Naive B cell (primary cell): ENCODE data around the gene FAM187B. TPM values are rescaled to one million over a fixed set of nuclear protein-coding genes. Genes with fewer than 3 reads are reported as not detected.
A peak's percentile ranks its signal among the peaks of the same experiment; 100 is the strongest.
"Not testable (repeated sequence)": the region's sequence is repeated elsewhere in the genome, so short reads cannot be mapped to it uniquely, and the experiment has no call there.

Experiments
- ATAC-seq, 2 donors: fragments of 150-1000 bp; cut with Tn5 transposase; 2 replicates each; pipeline ENCODE4 v1.10.0; 2021; ENCODE audit warnings: low read depth in 2 of 2, mild to moderate bottlenecking in 2 of 2, moderate library complexity in 2 of 2
- DNase-seq: peaks from one replicate; pipeline ENCODE4 v3.0.0; 2022
- H3K27ac Mint-ChIP-seq, 6 donors: one replicate each; pipeline ENCODE4 v1.8.0; 2020 to 2022; ENCODE audit warnings: mild to moderate bottlenecking in 6 of 6, mixed read lengths in 6 of 6, moderate library complexity in 5 of 6, inconsistent platforms in 2 of 6
- H3K27me3 Mint-ChIP-seq, 3 donors: one replicate each; pipeline ENCODE4 v1.8.0; 2021 to 2022; ENCODE audit warnings: mixed read lengths in 3 of 3, mild to moderate bottlenecking in 1 of 3
- H3K36me3 Mint-ChIP-seq, 2 donors: one replicate each; pipeline ENCODE4 v1.8.0; 2020 to 2022; ENCODE audit warnings: mixed read lengths in 2 of 2, inconsistent platforms in 1 of 2, mild to moderate bottlenecking in 1 of 2
- H3K4me1 Mint-ChIP-seq, 3 donors: one replicate each; pipeline ENCODE4 v1.8.0; 2020 to 2022; ENCODE audit warnings: mixed read lengths in 3 of 3, inconsistent platforms in 1 of 3, mild to moderate bottlenecking in 1 of 3, moderate library complexity in 1 of 3
- H3K4me3 Mint-ChIP-seq, 8 donors: one replicate each; pipeline ENCODE4 v1.8.0; 2020 to 2022; ENCODE audit warnings: mild to moderate bottlenecking in 8 of 8, mixed read lengths in 8 of 8, moderate library complexity in 8 of 8, inconsistent platforms in 2 of 8
- H3K9me3 Mint-ChIP-seq, 7 donors: one replicate each; pipeline ENCODE4 v1.8.0; 2020 to 2022; ENCODE audit warnings: mixed read lengths in 7 of 7, mild to moderate bottlenecking in 5 of 7, inconsistent platforms in 2 of 7, moderate library complexity in 1 of 7
- polyA plus RNA-seq, 6 donors: library from polyadenylated mRNA; unstranded; fragments of 300-500 nt; fragmentation: Illumina TruSeq; gene quantifications; one replicate each; pipeline ENCODE4 v1.2.3, GENCODE V29; 2021; ENCODE audit warnings: low read depth in 6 of 6

The FAM187B gene
- polyA plus RNA-seq, 6 donors from 2014 or later, result not detected

DNA sequence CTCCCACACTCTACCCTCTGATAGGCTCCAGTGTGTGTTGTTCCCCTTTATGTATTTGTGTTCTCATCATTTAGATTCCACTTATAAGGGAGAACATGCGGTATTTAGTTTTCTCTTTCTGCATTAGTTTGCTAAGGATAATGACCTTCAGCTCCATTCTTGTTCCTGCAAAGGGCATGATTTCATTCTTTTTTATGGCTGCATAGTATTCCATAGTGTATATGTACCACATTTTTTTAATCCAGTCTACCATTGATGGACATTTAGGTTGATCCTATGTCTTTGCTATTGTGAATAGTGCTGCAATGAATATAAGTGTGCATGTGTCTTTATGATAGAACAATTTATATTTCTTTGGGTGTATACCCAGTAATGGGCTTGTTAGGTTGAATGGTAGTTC is 11.1 kb upstream of the FAM187B start:
- DNase-seq, H3K27me3 Mint-ChIP-seq, ATAC-seq: not testable (repeated sequence)
- Mint-ChIP-seq H3K9me3 (peaks cover 0 to 16% (median 9%) of the 10 kb centered on the region in 7 donors), H3K36me3 (peaks cover 0 to 12% of the 10 kb centered on the region in 2 donors), H3K4me3 (peak overlapping the region in 3 of 8 donors; percentile 41 to 67 (median 62)), H3K4me1 (peaks cover 16 to 33% (median 17%) of the 10 kb centered on the region in 3 donors), H3K27ac (peak overlapping the region in 2 of 6 donors; percentile 82 to 88)

DNA sequence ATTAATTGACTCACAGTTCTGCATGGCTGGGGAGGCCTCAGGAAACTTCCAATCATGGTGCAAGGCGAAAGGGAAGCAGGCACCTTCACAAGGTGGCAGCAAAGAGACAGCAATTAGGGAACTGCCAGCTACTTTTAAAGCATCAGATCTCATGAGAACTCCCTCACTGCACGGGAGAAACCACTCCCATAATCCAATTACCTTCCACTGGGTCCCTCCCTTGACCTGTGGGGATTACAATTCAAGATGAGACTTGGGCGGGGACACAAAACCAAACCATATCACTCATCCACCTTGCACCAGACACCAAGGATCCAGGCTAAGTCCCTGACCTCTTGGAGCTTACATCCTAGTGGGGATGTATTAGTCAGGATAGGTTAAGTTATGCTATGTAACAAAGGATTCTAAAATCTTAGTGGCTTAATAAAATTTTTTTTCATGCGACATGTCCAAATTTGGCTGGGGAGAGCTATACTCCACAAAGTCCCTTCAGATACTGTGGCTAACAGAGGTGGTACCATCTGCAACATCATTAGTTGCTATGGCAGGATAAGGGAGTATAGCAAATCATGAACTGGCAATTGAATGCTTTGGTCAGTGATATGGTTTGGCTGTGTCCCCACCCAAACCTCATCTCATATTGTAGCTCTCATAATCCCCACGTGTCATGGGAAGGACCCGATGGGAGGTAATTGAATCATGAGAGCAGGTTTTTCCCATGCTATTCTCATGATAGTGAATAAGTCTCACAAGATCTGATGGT is 8.3 kb upstream of the FAM187B start:
- Mint-ChIP-seq H3K27ac (peak overlapping the region in 1 of 6 donors; percentile 56), H3K27me3 (no peaks in the 10 kb centered on the region), H3K9me3 (peaks cover 0 to 13% (median 9%) of the 10 kb centered on the region in 7 donors), H3K36me3 (peaks cover 0 to 11% of the 10 kb centered on the region in 2 donors), H3K4me1 (peaks cover 16 to 33% (median 17%) of the 10 kb centered on the region in 3 donors), H3K4me3 (no peak overlapping the region)
- ATAC-seq, result peak in 1 of 2 donors; percentile 46
- no peak for DNase-seq

DNA sequence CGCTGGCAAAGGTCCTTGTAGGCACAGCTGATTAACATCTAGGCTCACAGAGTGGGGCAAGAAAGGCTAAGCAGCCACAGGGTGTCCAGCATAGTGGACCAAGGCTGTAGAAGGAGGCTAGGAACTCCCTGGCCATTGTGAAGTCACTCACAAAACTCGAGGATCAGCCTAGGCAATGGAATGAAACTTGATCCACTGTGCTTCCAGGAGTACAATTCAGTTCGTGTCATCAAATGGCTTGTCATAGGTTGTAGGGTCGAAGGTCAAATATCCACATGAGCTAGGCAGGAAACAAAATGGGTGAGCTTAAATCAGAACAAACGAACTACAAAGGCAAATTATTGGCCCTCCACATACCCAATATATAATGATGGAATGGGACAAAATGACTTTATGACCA is 4.4 kb upstream of the FAM187B start:
- no peak overlapping the region for H3K4me3 Mint-ChIP-seq
- no peaks in the 10 kb centered on the region for H3K9me3 Mint-ChIP-seq
- no peak for DNase-seq
- ATAC-seq, result no peak
- no peaks in the 10 kb centered on the region for H3K36me3 Mint-ChIP-seq
- peak overlapping the region in 1 of 6 donors; percentile 70 for H3K27ac Mint-ChIP-seq
- H3K4me1 Mint-ChIP-seq, result peaks cover 0 to 9% (median 8%) of the 10 kb centered on the region in 3 donors
- H3K27me3 Mint-ChIP-seq, result peaks cover 0 to 7% (median 5%) of the 10 kb centered on the region in 3 donors

DNA sequence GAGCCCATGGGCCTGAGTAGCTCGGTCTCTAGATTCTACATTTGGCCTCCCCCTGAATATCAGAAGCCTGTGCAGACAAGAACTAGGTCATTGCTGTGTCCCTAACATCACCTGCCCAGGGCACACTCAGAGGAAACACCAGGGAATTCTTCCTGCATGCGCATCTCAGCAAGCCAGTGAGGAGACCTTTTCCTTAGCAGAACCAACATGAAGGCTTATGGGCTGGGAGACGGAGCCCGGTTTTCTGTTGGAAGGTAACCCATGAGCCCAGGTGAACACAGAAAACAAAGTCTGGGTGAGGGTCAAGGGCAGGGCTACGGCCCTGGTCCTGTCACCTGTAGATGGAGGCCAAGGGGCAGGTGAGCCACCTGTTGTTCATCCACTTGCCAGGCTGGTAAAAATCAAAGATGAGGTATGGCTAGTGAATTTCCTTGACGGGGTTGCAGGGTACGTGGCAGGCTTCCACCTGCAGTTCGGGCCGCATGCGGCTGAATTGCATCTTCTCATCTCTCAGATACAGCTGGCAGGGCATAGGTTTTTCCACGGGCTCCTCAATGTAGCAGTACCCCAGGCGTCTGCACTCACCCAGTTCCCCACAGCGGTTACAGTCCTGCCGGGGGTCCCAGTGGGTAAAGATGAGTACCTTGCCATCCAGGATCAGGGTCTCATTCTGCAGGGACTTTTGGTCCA is 3.6 kb upstream of the FAM187B start:
- DNase-seq (no peak), ATAC-seq (no peak)
- H3K9me3 Mint-ChIP-seq, result no peaks in the 10 kb centered on the region
- H3K27me3 Mint-ChIP-seq, result peaks cover 0 to 7% (median 5%) of the 10 kb centered on the region in 3 donors
- H3K36me3 Mint-ChIP-seq, result no peaks in the 10 kb centered on the region
- peak overlapping the region in 1 of 6 donors; percentile 70 for H3K27ac Mint-ChIP-seq
- H3K4me3 Mint-ChIP-seq, result no peak overlapping the region
- peaks cover 0 to 9% (median 8%) of the 10 kb centered on the region in 3 donors for H3K4me1 Mint-ChIP-seq

DNA sequence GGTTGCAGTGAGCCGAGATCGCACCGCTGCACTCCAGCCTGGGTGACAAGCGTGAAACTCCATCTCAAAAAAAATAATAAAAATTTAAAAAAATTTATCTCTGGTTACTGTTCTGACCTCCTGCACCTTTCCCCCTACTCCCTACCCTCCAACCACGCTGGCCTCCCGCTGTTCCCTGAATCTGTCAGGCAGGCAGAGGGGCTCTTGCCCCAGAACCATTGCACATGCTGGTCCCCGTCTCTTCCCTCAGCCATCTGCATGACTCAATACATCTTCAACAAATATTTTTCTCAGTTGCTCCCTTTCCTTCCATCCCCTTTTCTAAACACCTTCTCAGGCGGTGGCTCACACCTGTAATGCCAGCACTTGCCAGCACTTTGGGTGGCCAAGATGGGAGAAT is 1.1 kb upstream of the FAM187B start:
- Mint-ChIP-seq H3K4me1 (peaks cover 7 to 17% (median 16%) of the 10 kb centered on the region in 3 donors), H3K4me3 (peak overlapping the region in 1 of 8 donors; percentile 2), H3K36me3 (no peaks in the 10 kb centered on the region), H3K9me3 (no peaks in the 10 kb centered on the region), H3K27me3 (peaks cover 0 to 7% (median 5%) of the 10 kb centered on the region in 3 donors), H3K27ac (peak overlapping the region in 1 of 6 donors; percentile 16)
- ATAC-seq (no peak), DNase-seq (no peak)

DNA sequence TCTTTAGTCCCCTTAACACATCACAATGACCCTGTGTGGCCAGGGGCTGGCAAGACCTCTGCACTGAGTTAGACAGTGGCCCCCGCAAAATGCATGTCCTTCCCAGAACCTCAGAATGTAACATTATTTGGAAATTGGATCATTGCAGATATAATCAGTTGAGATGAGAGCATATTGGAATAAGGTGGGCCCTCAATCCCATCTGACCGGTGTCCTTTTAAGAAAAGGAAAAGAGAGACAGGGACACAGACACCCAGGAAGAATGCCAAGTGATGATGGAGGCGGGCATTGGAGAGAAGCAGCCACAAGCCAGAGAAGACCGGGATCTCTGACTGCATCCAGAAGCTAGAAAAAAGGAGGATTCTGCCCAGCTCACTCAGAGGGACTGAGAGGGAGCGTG is 1.8 kb downstream of the FAM187B start:
- H3K9me3 Mint-ChIP-seq, result no peaks in the 10 kb centered on the region
- H3K4me1 Mint-ChIP-seq, result peaks cover 7 to 38% (median 30%) of the 10 kb centered on the region in 3 donors
- no peaks in the 10 kb centered on the region for H3K36me3 Mint-ChIP-seq
- H3K4me3 Mint-ChIP-seq, result no peak overlapping the region
- ATAC-seq (no peak), DNase-seq (no peak)
- peak overlapping the region in 1 of 6 donors; percentile 50 for H3K27ac Mint-ChIP-seq
- peaks cover 0 to 7% (median 5%) of the 10 kb centered on the region in 3 donors for H3K27me3 Mint-ChIP-seq

DNA sequence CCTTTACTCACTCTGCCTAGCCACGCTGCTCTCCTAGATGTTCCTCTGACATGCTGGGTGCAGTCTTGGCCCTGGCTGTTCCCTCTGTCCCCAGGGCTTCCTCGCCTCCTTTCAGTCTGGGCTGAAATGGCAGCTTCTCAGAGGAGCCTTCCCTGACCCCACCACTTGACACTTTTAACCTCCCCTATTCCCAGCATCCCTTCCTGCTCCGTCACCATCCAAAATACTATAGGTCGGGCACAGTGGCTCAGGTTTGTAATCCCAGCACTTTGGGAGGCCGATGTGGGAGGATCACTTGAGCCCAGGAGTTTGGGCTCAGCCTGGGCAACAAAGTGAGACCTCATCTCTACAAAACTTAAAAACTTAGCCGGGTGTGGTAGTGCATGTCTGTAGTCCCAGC is 2.6 kb downstream of the FAM187B start:
- ATAC-seq (no peak), DNase-seq (no peak)
- H3K4me1 Mint-ChIP-seq, result peaks cover 7 to 38% (median 33%) of the 10 kb centered on the region in 3 donors
- no peaks in the 10 kb centered on the region for H3K9me3 Mint-ChIP-seq
- H3K36me3 Mint-ChIP-seq, result no peaks in the 10 kb centered on the region
- H3K27ac Mint-ChIP-seq, result peak overlapping the region in 2 of 6 donors; percentile 84 to 89
- H3K27me3 Mint-ChIP-seq, result peaks cover 0 to 7% (median 5%) of the 10 kb centered on the region in 3 donors
- peak overlapping the region in 1 of 8 donors; percentile 38 for H3K4me3 Mint-ChIP-seq

DNA sequence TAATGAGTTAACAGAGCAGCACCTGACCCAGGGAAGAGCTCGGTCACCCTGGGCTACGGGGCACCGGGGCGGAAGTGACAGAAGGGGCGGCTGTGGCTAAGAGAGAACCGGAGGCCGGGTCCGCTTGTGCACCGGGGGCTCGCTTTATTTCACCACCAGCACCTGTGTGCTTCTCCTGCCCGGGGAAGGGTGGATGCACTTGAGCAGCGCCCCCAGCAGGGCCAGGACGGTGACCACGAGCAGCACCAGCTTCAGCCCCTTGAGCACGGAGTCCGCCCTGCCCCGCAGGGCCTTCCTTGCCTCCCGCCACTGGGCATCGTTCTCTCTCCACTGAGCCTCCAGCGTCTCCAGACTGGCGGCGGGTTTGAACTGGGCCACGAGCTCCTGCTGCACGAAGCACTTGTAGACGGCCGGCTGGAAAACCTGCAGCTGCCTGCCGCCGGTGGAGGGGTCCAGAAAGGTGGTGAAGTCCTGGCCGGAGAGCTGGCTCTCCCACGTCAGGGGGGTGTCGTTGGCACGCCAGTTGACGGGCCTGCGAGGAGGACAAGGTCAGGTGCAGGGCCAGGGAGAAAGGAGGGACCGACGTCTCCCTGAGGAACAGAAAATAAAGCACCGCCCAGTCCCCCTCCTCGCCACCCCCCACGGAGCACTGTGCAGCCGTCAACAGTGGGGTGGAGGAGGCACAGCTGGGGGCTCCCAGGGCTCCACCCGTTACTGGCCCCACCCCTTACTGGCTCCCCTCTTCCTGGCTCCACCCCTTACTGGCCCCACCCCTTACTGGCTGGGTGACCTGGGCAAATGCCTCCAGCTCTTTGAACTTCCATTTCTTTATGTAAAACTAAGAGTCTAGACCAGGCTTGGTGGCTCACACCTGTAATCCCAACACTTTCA is 3.6 kb downstream of the FAM187B start:
- peak in 1 of 2 donors; percentile 96 for ATAC-seq
- H3K27ac Mint-ChIP-seq, result peak overlapping the region in 5 of 6 donors; percentile 27 to 89 (median 76)

DNA sequence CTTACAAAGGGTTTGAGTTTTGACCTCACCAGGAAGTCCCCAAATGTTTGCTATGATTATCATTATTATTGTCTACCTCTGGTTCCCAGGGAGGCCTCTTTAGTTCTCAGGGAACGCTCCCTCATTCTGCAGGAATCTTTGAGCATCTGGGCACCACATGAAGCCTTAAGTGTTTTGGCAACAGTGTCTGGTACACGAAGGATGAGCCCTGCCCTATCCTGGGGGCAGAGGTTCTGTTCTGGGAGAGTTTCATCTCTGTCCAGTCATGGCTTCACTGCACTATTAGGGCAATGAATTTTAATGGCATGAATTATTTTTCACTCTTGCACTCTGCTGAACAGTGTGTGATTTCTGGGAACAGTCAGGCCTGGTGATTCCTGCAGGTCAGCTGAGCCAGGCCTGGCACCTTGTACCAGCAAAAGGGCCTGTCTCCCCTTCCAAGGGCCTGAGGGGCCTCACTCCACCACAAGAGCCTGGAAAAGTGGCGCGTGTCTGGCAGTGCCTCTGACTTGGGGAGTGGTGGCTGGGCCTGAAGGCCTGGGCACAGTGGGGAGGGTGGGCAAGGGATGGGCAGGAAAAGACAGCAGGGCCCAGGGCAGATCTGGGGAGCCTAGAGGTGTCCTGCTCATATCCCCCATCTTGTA is 4.6 kb downstream of the FAM187B start:
- ATAC-seq (no peak), DNase-seq (no peak)
- Mint-ChIP-seq H3K36me3 (no peaks in the 10 kb centered on the region), H3K4me1 (peaks cover 7 to 38% (median 33%) of the 10 kb centered on the region in 3 donors), H3K27me3 (no peaks in the 10 kb centered on the region), H3K27ac (peak overlapping the region in 4 of 6 donors; percentile 28 to 87 (median 35)), H3K4me3 (peak overlapping the region in 1 of 8 donors; percentile 21), H3K9me3 (peaks cover 0 to 3% (median 0%) of the 10 kb centered on the region in 7 donors)

More for the DNA sequence above, 3.6 kb downstream of the FAM187B start:
- DNase-seq, result peak; percentile 65
- peak overlapping the region in 5 of 8 donors; percentile 24 to 69 (median 47) for H3K4me3 Mint-ChIP-seq
- H3K27me3 Mint-ChIP-seq, result peaks cover 0 to 6% (median 5%) of the 10 kb centered on the region in 3 donors
- H3K36me3 Mint-ChIP-seq, result no peaks in the 10 kb centered on the region
- H3K4me1 Mint-ChIP-seq, result peaks cover 7 to 38% (median 33%) of the 10 kb centered on the region in 3 donors
- no peaks in the 10 kb centered on the region for H3K9me3 Mint-ChIP-seq

DNA sequence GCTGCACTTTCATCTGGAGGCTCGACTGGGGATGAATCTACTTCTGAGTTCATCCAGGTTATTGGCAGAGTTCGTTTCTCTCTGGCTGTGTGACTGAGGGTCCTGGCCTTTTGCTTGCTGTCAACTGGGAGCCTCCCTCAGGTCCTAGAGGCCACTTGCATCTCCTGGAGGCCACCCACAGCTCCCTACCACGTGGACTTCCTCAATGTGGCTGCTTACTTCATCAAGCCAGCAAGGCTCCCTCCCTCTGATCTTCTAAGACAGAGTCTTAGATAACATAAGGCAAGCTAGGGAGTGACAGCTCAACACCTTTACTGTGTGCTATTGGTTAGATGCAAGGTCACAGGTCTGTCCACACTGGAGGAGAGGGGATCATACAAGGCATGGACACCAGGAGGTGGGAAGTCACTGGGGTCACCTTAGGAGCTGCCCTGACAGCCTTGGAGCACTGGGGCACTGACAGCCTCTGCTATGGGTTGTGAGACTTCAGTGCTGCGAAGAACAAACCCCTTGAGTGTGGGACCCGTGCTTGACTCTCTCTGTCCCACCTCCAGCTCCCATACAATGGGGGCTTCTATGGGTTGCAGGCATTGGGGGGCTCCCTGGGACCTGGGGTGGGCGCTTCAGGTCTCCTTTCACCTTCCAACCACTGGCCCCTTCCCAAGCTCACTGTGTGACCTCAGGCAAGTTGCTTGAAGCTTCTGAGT is 5.3 kb downstream of the FAM187B start:
- Mint-ChIP-seq H3K9me3 (peaks cover 0 to 3% (median 0%) of the 10 kb centered on the region in 7 donors), H3K4me3 (no peak overlapping the region), H3K27ac (peak overlapping the region in 2 of 6 donors; percentile 76 to 87), H3K27me3 (no peaks in the 10 kb centered on the region), H3K4me1 (peaks cover 7 to 38% (median 33%) of the 10 kb centered on the region in 3 donors), H3K36me3 (no peaks in the 10 kb centered on the region)
- ATAC-seq (no peak), DNase-seq (no peak)

DNA sequence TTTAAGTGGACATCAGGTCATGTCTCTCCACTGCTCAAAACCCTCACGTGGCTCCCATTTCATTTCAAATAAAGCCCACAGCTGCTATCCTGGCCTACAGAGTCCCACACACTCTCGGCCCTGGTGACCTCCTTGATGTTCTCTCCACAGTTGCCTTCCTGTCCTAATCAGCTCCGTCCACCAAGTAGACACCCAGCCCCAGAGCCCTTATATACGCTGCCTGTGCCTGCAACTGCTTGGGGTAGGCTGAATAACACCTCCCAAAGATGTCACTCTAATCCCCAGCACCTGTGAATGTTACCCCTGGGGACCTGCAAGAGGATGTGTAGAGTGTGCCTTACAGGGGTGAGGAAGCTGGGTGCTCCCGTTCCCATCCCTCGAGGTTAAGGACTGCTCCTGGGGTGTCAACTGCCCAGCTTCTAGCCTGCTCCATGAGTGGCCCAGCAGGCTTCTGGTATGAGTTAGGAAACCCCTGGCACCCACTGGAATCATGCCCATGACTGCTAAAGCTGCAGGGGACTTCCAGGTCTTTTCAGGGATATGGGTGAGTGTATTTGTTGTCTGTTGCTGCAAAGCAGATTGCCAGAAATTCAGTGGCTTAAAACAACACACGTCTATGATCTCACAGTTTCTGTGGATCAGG is 6.0 kb downstream of the FAM187B start:
- H3K9me3 Mint-ChIP-seq, result peaks cover 0 to 3% (median 0%) of the 10 kb centered on the region in 7 donors
- H3K4me1 Mint-ChIP-seq, result peaks cover 7 to 43% (median 33%) of the 10 kb centered on the region in 3 donors
- H3K4me3 Mint-ChIP-seq, result no peak overlapping the region
- H3K36me3 Mint-ChIP-seq, result no peaks in the 10 kb centered on the region
- DNase-seq, result no peak
- H3K27me3 Mint-ChIP-seq, result no peaks in the 10 kb centered on the region
- peak overlapping the region in 1 of 6 donors; percentile 37 for H3K27ac Mint-ChIP-seq
- ATAC-seq, result no peak
